GDM1 (cell line): Measurements from ENCODE around the gene KHSRP.

Source experiments
- DNase-seq: peaks from one replicate; lab custom pipeline; 2025; lab: John Stamatoyannopoulos, UW

Gene KHSRP

DNA sequence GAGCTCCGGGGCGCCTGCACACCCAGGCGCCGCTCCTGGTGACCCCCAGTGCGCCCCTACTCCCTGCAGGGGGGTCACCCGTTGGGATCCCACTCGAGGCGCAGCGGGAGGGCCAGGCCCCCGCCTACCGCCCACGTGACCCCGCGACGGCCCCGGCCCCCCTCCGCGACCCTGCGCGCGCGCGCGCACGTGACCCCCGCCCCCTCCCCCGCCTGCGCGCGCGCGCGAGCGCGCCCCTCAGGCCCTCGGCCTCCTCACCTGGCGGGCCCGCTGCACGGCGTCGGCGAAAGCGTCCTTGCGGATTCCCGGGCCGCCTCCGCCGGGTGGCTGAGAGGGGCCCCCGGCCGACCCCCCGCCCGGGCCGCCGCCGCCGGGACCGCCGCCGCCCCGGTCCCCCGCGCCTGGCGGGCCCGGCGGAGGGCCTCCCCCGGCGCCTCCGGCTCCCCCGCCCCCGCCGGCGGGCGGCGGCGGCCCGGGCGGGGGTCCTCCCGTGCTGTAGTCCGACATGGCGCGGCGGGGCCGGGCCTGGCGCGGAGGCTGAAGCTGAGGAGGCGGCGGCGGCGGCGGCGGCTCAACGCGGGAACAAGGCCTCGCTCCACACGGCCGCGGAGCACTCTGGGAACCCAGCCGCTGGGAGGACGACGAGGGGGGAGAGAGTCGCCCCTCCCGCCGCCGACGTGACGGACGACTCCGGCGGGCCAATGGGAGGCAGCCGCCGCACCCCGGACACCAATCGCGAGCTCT is at the start of gene KHSRP:
Gene KHSRP (minus strand): TSS at position 617 of the 744 bp plus-strand sequence. CDS start 110 bp downstream, at position 507.
- DNase-seq: no peak

GRCh38 chr19:6473647-6474046 is 49.0 kb upstream of the KHSRP start:
- no peak for DNase-seq

DNA sequence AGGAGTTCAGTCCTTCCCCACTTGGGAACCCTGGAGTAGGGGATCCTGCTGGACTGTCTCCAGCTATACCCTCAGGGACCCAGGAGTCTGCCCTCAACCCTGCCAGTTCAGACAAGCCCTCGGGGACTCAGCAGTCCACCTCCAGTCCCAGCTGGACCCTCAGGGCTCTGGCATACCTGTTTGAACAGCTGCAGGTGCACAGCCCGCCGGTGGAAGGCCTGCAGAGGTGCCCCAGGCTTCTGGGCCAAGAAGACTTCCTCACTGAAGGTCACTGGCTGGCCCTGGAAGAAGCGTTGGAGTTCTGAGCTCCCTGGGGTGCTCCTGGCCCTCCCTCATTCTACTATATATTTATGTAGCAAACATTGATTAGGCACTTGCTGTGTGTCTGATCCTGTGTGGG is 48.1 kb upstream of the KHSRP start:
- DNase-seq: no peak

GRCh38 chr19:6471076-6471475 is 46.5 kb upstream of the KHSRP start:
- no peak for DNase-seq

- no peak for DNase-seq
Measured at GRCh38 chr19:6470173-6470572, 45.6 kb upstream of the KHSRP start.

- no peak for DNase-seq
Measured at GRCh38 chr19:6467384-6467783, 42.8 kb upstream of the KHSRP start.

GRCh38 chr19:6466526-6467248 is 42.1 kb upstream of the KHSRP start:
- DNase-seq: no peak

- DNase-seq: no peak
Measured at GRCh38 chr19:6465663-6466062, 41.1 kb upstream of the KHSRP start.

- no peak for DNase-seq
Measured at GRCh38 chr19:6465006-6465405, 40.4 kb upstream of the KHSRP start.

DNA sequence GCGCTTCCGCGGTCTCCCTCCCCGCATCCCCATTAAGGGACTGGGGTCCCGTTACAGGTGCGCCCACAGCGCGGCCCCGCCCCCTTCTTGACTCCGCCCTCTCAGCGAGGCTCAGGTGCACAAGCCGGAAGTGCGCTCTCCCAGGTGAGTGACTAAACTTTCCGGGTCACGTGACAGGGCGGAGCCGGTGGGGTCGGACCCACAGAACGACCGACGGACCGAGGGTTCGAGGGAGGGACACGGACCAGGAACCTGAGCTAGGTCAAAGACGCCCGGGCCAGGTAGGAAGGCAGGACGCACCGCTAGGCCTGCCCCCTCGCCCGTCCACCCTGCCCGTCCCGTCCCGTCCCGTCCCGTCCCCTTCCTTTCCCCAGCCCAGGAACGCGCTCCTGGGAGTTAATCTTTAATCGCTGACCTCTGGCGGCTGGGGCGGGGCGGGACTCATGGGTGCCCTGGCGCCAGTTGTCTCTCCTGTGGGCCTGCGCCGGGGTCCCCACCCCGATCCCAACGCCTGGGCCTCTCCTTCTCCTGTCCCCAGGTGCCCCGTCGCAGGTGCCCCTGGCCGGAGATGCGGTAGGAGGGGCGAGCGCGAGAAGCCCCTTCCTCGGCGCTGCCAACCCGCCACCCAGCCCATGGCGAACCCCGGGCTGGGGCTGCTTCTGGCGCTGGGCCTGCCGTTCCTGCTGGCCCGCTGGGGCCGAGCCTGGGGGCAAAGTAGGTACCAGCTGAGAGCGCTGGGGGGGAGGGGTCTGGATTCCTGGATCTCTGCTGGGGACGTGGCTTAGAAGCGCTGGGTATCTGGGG is 39.7 kb upstream of the KHSRP start, which contains the start of gene CRB3:
Gene CRB3 (plus strand): TSS at position 202 of the 804 bp plus-strand sequence. CDS start 431 bp downstream, at position 633.
- DNase-seq: no peak

- peak; percentile 95 for DNase-seq
Measured at GRCh38 chr19:6460099-6460884, 35.7 kb upstream of the KHSRP start.

- peak; percentile 62 for DNase-seq
Measured at GRCh38 chr19:6459262-6460098, 34.9 kb upstream of the KHSRP start, which contains the start of gene SLC25A23. Gene SLC25A23, minus strand, starts transcription at chr19:6459792. Its CDS starts 164 bp downstream, at chr19:6459628.

DNA sequence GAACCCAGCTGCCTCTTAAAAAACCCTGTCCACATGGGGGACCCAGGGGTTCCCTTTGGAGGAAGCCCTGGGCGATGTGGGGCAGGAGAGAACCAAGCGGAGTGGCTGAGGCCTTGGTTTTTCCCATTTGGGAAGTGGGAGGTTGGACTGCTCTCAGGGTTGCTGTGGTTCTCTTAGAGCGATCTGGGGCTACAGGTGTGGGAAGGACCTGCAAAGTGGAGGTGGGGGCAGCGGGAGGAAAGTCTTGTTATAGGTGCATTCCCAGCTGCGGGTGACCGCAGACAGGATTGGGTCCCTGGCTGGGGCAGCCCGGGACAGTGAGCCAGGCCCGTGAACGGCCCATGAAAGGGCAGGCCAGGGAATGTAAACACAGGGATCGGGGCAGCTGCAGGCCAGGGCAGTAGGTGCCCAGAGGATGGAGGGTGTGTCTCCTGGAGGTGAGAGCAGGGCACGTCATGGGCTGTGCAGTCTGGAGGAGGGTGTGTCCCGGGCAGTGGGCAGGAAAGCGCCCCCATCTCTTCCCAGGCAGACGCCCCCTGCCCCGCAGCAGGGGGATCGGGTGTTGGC is 34.2 kb upstream of the KHSRP start:
- DNase-seq: no peak

DNA sequence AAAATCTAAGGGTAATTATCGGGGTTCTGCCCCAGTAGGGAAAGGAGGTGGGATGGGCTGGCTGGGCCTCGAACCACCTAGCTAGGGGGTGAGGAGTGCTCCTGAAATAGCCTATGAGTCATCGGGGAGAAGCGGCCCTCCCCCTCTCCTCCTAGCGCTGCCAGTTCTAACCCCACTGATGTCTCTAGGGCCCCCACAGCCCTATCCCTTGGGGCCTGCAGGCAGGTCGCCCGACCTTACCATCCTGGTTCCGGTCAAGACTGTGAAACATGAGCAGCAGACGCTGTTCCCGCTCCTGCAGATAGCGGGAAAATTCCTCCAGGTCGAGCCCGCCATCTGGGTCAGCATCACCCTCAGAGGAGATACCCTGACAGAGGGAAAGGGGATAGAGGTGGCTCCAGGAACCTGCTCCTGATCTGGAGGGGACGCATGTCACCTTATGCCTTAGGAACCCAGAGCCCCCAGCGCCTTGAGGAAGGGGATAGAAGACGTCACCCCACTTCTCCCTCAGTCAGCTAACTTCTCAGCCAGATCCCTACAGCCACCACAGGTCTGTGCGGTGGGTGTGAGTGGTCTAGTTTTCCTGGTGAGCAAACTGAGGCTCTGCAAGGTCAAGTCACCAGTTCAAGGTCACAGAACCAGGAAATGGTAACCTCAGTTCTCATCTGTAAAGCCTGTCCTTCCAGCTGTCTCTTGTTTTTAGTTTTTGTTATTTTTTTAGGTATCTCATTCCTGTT is 33.5 kb upstream of the KHSRP start:
- no peak for DNase-seq

DNA sequence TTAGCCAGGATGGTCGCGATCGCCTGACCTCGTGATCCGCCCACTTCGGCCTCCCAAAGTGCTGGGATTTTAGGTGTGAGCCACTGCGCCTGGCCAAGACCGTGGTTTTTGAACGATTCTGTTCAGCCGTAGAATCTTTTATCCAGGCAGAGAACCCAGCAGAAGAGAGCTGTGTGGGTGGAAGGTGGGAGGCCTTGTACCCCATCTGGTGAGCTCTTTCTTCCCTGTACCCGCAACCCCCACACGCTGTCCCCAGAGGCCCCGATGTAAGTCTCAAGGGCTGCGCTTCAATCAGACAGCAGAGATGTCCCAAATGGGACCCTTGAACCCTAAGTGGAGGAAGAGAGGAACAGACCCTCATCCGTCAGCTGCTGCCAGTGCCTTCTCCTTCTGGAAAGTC is 31.3 kb upstream of the KHSRP start:
- DNase-seq: no peak

- DNase-seq: no peak
Measured at GRCh38 chr19:6453951-6454565, 29.4 kb upstream of the KHSRP start.

DNA sequence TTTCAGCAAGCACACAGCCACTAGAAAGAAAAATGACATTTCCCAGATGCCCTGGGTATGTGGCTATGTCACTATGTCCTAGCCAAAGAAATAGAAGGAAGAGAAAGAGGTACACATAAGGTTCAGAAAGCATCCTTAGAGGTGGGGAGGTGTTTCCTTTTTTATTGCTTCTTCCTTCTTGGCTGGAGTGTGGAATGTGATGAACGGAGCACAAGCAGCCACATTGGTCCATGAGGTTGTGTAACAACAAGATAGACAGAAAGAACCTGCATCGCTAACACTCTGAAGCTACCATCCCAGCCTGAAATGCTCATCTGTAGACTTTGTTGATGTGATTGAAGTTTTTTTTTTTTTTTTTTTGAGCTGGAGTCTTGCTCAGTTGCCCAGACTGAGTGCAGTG is 28.3 kb upstream of the KHSRP start:
- DNase-seq: no peak

DNA sequence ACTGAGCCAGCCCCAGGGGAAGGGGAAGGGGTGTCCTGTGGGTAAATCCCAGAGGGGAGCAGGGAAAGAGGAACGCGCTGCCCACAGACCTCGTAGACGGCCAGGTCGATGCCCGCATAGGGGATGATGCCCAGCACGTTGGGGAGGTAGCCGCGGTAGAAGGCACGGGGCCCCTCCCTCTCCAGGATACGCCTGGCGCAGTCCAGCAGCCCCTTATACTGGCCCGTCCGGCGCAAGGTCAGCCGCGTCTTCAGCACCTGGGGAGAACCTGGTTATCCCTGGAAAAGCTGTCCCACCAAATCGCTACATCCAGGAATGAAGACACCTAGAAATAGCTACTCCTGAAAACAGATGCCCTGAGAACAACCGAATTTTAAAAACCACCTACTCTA is 27.6 kb upstream of the KHSRP start:
- no peak for DNase-seq

DNA sequence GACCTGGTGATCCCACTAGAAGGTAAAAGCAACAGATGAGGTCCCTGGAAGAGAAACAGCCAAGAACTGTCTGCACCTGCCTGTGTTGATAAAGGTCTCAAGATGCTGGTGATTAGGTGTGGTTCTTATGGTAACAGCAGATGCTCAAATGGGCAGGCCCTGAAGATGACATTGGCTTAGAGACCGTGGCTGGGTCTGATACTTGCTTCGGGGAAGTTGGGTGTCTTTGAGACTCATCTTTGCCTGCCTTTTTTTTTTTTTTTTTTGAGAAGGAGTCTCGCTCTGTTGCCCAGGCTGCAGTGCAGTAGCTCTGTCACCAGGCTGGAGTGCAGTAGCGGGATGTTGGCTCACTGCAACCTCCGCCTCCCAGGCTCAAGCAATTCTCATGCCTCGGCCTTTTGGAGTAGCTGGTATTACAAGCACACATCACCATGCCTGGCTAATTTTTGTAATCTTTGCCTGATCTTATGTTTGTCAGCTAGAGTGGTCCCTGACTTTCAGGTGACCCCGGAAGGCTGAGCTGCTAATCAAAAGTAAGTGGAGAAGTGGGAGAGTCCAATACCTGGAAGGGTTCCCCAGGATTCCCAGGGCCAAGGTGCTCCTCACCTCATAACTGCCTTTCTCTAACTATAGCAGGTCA is 27.1 kb upstream of the KHSRP start:
- no peak for DNase-seq
